Globus pallidus (tissue), 1 donor: ENCODE data around the gene EXOC6B.
"Not testable (repeated sequence)": the region's sequence is repeated elsewhere in the genome, so short reads cannot be mapped to it uniquely, and the experiment has no call there.

Experiments used
- DNase-seq: peaks from one replicate; pipeline ENCODE4 v3.0.0-alpha.2; 2015; ENCODE audit warnings: low spot score

Gene EXOC6B

GRCh38 chr2:72681016-72681995, 144.5 kb downstream of the EXOC6B start:
- no peak for DNase-seq

DNA sequence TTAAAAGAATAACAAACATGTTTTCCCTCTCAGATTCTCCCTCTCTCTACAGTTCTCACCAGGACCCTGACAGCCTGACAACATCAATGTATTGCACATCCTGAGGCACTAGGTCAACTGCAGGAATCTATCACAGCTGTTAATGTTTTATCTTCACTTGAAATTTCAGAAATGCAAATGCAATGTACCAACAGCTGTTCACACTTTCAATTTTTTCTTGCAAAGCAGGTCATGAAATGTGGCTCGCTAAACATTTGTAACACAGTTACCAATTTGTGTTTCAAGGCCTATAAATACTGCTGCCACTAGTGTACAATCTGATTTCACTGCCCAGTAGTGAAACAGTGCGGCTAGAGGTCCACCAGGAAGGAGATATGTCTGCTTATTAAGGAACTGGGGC, 147.8 kb downstream of the EXOC6B start:
- no peak for DNase-seq

DNA sequence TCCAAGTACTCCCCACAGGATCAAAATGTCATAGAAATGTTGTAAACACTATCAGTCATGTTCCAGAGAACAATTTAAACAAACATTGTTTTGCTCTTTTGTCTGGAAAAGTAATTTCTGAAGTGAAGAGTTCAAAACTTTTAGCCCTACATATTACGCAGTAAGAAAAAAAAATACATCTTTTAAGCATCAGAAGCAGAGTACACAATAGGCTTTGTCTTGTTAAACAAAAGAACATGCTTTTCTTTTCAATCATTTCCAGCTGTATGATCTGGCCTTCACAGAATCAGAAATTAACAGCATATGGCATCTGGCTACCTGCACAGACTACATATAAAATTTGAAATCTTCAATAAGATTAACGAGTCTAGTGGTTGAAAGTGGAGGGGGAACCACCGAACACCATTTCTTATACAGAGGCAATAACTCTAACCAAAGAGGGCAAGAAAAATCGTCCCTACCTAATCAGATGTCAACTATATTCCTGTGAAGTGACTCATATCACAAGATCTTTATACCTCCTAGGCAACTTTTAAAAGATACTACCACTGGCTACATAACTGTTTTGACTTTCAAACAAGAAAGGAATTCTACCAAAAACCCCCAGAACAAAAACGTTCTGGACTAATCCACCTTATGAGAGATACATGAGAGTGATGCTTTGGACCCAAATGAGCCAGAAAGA, 149.3 kb downstream of the EXOC6B start:
- DNase-seq = no peak

DNA sequence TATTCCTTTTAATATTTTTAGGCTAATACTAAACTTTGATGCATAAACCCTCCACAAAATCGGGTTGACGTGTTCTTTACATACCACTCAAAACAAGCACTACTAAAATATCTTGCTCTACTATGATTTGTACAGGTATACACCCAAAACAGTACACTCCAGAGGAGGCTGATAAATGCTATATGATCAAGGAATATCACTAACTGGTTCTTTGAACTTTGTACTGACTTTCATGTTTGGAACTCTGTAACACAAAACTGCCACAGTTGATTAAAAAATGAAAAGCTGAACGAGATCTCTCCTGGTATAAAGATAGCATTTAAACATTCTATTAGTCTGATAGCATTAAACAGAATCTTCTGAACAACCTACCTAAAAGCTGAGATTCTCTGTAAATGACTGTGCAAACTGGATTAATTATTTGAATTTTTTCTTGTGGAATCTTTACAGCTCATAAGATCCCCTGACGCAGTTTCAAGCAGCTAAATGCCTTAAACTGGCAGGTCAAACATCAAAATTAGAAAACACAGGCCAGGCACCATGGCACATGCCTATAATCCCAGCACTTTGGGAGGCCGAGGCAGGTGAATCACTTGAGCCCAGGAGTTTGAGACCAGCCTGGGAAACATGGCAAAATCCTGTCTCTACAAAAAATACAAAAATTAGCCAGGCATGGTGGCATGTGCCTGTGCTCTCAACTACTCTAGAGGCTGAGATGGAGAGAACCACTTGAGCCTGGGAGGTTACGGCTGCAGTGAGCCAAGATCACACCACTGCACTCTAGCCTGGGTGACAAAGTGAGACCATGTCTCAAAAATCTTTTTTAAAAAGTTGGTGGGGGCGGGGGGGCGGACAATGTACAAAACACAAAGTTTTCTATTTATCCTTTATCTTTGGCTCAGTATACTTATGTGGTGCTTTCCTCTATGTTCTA, 150.6 kb downstream of the EXOC6B start:
- DNase-seq = no peak

DNA sequence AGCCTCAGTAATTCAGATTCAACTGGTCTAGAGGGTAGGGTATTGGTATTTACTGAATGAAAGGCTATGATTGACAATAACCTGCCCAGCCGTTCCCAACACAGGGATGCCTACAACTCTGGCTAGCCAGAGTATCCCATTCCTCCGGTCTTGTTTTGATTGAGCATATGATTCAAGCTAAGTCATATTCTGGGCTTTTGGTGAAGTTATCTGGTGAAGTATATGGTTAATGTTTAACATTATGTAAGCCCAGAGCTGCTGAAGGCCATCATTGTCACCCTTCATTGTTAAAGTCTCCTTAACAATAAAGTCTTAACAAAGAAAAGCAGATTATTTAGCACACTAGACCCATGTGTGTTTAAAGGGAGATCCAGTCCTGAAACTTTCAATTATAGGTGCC, 152.6 kb downstream of the EXOC6B start:
- no peak for DNase-seq

- no peak for DNase-seq
These were observed 156.7 kb downstream of the EXOC6B start for GRCh38 chr2:72669121-72669520.

- DNase-seq = no peak
These were observed 157.2 kb downstream of the EXOC6B start for GRCh38 chr2:72668647-72669046.

DNA sequence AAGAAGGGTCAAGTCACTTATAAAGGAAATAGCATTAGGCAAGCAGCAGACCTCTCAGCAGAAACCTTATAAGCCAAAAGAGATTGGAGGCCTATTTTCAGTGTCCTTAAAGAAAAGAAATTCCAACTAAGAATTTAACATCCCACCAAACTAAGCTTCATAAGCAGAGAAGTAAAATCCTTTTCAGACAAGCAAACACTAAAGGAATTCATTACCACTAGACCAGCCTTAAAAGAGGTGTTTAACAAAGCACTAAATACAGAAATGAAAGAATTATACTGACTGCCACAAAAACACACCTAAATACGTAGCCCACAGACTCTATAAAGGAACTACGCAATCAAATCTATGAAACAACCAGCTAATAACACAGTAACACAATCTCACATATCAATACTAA, 160.4 kb downstream of the EXOC6B start:
- DNase-seq = no peak

DNA sequence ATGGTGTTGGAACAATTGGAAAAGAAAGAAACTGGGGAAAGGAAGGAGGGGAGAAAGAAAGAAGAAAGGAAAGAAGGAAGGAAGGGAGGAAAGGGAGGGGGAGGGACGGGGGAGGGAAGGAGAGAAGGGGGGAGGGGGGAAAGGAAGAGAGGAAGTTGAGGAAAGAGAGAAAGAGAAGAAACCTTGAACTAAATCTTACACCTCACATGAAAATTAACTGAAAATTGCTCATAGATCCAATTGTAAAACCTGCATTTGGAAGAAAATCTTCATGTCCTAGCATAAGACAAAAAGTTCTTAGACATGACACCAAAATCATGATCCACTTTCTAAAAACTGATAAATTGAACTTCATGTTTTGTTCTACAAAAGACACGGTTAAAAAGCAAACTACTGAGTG, 163.8 kb downstream of the EXOC6B start:
- no peak for DNase-seq

- no peak for DNase-seq
These were observed 176.0 kb downstream of the EXOC6B start for GRCh38 chr2:72649810-72650209.

DNA sequence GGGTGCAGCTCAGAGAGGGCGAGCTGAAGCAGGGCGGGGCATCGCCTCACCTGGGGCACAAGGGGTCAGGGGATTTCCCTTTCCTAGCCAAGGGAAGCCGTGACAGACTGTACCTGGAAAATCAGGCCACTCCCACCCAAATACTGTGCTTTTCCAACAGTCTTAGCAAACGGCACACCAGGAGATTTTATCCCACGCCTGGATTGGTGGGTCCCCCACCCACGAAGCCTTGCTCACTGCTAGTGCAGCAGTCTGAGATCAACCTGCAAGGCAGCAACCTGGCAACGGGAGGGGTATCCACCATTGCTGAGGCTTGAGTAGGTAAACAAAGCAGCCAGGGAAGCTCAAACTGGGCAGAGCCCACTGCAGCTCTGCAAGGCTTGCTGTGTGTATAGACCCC, 184.6 kb downstream of the EXOC6B start:
- DNase-seq = not testable (repeated sequence)

- DNase-seq = no peak
These were observed 187.1 kb downstream of the EXOC6B start for GRCh38 chr2:72638600-72639211.

DNA sequence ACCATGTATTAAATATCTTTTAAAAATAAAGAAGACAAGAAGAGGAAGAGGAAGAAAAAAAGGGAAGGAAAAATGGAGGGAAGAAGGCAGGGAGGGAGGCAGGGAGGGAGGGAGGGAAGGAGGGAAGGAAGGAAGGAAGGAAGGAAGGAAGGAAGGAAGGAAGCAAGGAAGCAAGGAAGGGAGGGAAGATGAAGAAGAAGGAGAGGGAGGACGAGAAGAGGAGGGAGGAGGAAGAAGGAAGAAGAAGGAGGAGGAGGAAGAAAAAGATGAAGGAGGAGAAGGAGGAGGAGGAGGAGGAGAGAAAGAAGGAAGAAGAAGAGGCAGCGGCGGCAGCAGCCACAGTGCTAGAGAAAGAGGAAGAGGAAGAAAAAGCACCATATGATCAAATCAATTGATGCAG, 189.6 kb downstream of the EXOC6B start:
- DNase-seq = no peak

GRCh38 chr2:72630767-72631166, 195.1 kb downstream of the EXOC6B start:
- no peak for DNase-seq

GRCh38 chr2:72629062-72629461, 196.8 kb downstream of the EXOC6B start:
- DNase-seq = no peak

DNA sequence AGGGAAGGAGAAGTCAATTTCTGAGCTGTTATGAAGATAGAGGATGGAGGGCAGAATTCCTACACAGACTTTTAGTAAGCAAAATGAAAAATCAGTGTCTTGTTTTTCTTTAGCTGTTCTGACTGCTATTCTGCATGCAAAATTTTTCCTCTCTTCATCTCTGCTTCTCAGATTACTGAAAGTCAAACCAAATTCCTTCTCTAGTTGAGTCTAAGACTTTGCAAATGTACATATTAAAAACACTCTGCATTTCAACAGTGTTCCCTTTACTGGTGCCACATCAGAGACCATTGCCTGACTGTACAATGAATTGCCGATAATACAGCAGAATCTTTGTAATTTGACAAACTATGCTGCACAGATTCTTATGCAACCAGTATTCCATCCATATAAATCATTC, 198.8 kb downstream of the EXOC6B start:
- DNase-seq = no peak

DNA sequence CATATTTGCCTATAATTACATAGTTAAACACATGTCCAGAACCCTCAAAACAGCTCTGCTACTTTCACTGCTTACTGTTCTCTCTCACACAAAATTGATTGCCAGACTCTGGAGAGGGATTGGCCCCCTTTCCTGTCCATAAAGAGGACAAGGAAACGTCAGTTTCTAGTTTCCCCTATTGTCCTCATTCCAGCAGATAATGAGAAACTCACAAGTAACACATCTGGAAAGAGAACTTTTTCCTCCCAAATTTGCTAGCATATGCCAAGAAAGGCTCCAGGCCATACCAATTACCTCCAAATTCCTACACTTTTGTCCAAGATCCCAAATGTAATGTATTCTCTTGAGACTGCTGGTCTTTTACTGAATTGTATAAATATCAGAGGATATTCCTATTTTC, 200.5 kb downstream of the EXOC6B start:
- DNase-seq = no peak

GRCh38 chr2:72623481-72623880, 202.4 kb downstream of the EXOC6B start:
- no peak for DNase-seq

DNA sequence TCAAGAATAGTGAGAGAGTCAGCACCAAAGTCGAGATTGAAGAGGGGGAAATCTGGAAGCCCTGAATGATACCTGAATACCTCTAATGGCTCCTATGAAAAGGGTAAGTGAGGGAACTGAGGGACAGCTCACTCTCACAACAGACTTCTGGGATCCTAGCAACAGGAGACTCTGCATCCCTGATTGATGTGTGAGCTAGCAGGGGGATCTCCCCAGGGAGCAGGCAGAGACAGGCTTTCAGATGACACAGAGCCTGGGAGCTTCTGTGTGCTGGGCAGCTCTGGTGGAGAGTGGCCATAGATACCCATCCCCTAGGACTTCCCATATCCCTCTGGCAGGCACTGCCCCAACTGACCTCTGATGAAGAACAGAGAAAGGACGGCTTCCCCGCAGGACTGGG, 206.2 kb downstream of the EXOC6B start:
- DNase-seq = no peak

GRCh38 chr2:72613931-72614330, 211.9 kb downstream of the EXOC6B start:
- peak; percentile 53 for DNase-seq

GRCh38 chr2:72612614-72613160, 213.1 kb downstream of the EXOC6B start:
- DNase-seq = no peak
